Stimulated activated CD8-positive, alpha-beta memory T cell treated with anti-CD3 and anti-CD28 coated beads, Interleukin-4, amount 100 ng/mL, for 1 hour (primary cell): ENCODE results near the gene ZBTB39.
"Not testable (repeated sequence)": the region's sequence is repeated elsewhere in the genome, so short reads cannot be mapped to it uniquely, and the experiment has no call there.

Source experiments
- DNase-seq, 2 donors: peaks; one replicate each; pipeline ENCODE4 v3.0.0-alpha.2; 2020; ENCODE audit warnings: low read depth in 2 of 2, low spot score in 1 of 2

The ZBTB39 gene

DNA sequence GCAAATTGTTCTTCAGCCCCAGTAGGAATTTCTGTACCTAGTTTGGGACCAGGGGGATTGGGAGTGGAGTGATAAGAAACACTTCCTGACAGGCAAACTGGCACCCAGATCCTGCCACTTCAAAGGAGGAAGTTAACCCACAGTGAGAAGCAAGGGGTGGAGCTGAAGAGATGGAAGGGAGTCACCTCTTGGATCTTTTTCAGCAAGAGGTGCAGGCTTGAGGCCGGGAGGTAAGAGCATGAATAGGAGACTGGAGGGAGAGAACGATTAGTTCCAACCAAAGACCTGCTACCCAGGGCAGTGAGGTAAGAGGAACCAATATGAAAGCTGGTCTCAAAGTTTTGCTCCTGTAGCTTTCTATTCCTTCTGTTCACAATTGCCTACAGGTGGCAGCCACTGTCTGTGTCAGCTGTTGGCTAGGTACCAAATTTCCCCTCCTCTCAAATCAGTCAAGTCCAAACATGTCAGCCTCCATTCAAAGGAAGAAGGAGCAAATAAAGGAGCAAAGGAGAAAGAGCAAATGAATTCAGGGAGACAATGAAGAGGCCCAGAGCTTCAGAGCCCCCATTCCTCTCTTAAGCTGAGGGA is 24.9 kb upstream of the ZBTB39 start:
- DNase-seq: no peak

DNA sequence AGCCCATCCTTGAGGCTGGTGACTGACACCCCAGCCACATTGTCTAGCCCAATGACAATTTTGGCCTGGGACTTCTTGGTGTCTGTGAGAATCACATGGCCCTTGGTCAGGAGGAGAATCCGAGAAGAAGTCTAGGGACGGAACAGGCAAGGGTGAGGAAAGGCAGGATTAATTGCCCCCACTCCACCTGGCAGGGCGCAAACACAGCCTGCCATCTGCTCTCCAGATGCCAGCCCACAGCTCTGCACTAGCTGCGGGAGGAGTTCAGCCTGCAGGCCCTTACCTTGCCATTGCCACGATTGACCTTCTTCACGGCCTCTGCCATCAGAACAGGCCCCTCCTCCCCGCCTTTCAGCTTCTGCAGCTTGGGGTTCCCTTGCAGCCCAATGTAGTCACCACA is 23.1 kb upstream of the ZBTB39 start:
- DNase-seq: no peak

DNA sequence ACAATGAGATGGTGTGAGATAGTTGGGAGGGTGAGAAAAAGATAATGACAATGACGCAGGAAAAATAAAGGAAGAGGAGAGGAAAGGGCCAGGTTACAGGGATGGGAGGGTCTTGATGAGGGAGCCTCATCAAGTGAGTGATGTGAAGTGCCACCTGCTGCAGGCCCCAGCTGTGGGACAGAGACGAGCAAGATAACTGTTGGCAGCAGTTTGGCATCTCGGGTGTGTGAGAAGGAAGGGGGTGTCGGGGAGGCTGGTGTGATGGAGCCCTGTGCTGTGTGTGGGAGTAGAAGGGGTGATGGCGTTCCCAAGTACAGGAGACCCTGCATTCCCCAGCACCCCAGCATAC is 21.4 kb upstream of the ZBTB39 start:
- DNase-seq: no peak

DNA sequence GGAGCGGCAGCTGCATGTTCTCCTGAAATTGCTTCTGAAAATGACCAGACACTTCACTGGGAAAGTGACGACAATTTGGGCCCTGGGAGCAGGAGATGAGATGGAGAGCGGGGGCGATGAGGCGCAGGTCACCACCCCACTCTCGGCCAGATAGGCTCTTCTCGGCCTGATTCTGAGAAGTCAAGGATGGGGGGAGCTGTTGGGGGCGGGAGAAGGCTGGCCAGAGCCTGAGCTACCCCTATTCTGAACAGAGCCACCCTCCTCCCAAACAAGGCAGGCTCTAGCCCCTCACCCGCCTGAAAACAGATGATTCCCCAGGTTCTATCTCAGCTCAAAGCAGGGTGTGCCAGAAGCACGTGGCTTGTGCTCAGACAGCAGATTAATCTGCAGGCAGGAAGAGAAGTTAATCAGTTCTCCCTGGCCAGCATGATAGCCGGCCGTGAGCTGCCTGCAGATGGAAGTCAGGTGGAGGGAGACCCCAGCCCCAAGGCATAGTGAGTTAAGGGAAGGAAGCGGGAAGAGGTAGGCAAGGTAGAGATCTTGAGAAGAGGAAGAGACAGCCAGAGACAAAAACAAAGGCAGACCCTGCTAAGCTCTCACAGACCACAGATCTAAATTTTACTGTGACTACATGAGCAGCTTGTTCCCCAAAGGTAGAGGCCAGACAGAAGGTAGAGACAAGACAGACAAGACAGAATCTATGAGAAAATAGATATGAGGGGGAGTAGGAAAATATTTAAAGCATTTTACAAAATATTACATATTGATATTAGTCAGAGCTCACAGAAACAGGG is 20.9 kb upstream of the ZBTB39 start:
- no peak for DNase-seq

DNA sequence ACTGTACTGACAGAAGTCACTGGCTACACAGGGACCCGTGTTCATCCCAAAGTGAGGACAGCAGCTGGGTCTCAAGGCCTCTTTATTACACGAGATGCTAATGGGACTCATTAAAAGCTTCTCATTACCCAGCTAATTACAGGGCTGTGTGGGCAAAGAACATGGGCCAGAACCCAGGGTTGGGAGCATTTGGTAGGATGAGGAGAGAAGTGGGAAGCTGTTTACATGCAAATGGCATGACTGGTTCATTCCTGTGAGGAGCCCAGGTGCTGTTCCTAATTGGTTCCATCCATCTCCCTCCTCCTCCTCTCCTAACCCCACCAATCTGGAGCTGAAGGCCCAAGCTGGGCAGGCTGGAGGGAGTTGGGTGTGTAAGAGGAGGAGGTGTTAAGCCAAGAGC is 18.9 kb upstream of the ZBTB39 start:
- no peak for DNase-seq

DNA sequence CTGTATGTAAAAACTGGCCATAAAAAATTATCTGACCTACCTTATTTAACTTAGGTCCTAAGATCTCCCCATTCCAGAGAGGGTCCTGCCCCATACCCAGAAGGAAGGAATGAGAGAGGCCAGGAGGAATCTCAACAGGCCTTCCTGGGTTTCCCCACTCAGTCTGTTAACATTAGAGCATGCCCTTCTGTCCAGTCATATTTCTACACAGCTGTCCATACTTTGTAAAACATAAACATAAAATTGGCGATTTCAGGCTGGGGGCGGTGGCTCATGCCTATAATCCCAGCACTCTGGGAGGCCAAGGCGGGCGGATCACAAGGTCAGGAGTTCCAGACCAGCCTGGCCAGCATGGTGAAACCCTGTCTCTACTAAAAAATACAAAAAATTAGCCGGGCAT is 16.0 kb upstream of the ZBTB39 start:
- not testable (repeated sequence) for DNase-seq

DNA sequence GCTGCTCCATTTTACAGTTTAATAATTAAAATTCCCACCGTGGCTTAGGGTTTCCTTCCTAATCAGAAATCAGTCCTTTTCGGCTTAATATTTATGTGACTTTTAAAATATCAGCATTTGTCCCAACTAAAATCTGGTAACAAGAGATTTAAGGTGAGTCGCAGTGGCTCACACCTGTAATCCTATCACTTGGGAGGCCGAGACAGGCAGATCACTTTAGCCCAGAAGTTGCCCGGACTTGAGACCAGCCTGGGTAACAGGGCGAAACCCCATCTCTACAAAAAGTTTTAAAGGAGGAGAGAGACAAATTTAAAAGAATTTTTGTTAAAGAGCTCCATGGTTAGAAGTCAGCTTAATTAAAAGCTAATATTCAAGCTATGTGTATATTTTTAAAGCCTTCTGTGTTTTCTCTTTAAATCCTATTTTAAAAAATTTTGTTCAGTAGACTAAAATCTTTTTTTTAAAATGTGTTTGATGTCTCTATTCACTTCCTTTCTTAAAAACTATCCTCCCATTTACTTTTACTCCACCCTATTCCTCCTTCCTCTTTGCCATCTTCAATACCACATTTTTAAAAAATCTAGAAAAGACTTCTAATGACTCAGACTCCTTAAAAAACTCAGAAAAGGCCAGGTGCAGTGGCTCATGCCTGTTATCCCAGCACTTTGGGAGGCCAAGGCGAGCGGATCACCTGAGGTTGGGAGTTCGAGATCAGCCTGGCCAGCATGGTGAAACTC is 13.8 kb upstream of the ZBTB39 start:
- DNase-seq: no peak

DNA sequence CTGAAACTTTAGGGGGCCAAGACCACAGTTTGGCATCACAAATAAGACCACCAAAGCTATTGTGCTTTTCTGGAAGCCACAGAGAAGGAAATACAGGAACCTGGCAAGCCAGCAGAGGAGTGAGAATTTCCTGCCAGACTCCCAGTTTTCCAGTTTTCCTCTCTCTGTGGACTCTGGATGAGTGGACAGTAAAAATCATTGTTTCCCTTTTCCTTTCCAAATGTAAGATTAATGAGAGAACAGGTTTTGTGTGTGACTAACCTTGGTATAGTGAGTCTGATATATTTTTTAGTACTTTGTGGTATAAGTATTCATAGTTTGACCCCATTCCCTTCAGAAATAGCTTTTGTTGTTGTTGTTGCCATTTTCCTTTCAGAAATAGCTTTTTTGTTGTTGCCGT is 12.6 kb upstream of the ZBTB39 start:
- no peak for DNase-seq

DNA sequence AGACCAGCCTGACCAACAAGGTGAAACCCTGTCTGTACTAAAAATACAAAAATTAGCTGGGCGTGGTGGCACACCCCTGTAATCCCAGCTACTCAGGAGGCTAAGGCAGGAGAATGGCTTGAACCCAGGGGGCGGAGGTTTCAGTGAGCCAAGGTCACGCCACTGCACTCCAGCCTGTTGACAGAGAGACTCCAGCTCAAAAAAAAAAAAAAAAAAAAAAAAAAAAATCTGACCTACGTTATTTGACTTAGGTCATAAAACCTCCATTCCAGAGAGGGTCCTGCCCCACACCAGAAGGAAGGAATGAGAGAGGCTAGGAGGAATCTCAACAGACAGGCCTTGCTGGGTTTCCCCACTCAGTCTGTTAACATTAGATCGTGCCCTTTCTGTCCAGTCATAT is 12.0 kb upstream of the ZBTB39 start:
- not testable (repeated sequence) for DNase-seq

DNA sequence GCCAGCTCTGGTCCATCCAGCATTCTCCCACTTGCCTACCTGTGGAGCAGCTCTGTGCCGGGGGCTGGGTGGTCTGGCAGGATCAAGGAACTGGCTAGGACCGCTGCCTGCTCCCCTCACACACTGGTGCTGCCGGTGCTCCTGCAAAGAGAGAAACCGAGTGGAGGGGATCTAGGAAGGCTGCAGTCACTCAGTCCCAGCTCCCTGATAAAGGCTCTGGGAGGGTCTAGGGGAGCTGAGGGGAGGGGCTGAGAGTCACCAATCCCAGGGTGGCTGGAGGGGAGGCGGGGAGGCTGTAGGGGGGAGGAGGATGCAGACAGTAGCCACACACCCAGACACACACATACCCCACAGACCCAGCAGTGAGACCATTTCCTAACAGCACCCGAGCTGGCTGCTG is 10.0 kb upstream of the ZBTB39 start, which contains the start of gene TAC3:
TAC3 (minus strand) TSS at position 182 of the 400 bp plus-strand sequence. CDS start 732 bp downstream, outside the sequence.
- no peak for DNase-seq

DNA sequence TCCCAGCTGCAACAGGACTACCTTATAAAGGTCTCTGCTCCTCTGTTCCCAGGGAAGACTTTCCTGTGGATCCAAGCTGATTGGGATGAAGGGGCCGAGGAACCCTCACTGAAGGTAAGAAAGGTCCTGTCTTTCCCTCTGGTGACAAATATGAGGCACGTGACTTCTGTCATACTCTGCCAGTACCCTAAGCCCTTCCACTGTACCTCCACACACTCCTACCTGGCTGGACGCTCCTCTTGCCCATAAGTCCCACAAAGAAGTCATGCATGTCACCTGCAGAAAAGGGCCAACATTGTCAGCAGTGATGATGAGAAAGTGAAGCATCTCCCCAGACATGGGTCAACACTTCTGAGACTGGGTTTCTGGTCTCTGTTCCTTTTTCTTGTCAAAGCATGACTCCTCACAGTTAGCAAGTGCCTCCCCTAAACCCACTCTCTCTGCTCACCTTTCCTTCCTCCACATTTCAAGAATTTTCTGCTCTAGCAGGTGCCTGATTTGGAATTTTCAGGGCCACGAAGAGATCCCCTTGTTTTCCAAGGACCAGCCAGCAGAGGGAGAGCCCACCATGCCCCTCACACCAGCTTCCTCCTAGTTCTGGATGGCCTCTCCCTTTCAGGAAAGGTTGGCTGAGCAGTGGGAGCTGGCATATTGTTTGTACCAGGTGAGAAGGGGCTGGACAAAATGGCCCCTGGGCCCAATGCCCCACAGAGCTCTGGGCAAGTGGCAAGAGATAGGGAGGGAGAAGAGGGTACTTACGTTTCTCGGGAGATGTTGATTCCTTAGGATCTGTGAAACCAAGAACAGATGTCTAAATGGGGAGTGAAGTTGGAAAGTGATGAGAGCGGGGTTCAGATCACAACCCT is 6.5 kb upstream of the ZBTB39 start:
- no peak for DNase-seq

DNA sequence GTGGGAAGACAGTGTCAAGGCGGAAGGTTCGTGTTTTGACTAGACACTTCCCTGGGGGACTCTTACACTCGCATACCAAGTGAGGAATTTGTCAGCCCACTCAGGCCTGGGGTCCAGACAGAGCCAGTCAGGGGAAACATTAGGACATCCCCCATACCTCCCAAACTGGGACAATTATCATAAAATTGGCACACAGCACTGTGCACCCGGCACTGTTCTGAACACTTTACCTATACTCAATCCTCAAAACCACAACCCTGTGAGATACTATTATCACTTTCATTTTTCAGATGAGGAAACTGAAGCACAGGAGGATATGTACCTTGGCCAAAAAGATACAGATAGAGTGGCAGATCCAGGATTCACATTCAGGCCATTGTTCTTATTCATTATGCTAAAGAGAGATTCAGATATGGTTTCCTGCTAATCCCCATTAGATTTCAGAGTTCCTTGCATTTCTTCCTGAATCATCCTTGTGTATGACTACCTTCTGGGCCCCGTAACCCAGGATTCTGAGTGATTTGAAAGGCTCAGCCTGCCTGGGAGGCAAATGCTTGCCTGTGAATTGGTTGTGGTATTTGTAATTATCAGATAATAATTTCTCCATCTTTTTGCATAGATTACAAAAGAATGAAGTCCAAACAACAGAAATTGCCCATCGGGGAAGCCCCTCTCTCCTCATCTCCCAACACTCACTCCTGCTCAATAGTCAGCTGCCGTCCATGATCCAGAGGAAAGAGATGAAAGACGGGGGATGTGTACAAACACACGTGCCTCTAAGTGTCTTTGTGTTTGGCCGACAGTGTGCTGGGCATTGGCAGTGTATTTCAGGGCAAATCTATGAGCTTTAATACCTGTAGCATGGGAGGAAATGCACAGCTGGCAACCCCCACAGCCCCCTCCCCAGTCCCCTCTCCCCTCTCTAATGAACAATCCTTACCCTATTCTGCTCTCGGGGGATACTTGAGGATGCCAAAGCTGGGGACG is 5.4 kb upstream of the ZBTB39 start:
- no peak for DNase-seq

DNA sequence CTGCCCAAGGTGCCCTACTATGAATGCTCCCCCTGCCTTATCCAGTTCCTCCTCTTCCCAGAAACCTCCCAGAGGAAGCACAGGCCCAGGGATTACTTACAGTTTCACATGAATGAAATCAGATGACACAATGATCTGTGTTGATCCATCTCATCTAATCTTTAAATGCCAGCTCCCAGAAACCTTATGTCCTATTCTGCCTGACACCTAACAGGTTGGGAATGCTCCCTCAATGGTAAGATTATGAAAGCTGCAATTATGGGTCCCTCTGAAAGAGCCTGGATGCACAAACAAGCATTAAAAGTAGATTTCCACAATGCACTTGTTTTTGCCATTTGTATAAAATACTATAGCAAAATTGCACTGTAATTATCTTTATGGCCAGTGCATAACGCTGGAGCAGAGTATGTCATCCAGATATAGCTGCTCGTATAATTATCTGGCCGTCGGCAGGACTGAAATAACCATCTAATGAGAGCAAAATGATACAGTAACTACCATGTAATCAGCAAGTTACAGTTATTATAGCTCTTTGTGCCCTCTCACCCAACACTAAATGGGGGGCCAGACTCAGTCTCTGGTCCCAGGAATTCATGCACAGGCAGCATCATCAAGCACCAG is 4.4 kb upstream of the ZBTB39 start:
- no peak for DNase-seq

DNA sequence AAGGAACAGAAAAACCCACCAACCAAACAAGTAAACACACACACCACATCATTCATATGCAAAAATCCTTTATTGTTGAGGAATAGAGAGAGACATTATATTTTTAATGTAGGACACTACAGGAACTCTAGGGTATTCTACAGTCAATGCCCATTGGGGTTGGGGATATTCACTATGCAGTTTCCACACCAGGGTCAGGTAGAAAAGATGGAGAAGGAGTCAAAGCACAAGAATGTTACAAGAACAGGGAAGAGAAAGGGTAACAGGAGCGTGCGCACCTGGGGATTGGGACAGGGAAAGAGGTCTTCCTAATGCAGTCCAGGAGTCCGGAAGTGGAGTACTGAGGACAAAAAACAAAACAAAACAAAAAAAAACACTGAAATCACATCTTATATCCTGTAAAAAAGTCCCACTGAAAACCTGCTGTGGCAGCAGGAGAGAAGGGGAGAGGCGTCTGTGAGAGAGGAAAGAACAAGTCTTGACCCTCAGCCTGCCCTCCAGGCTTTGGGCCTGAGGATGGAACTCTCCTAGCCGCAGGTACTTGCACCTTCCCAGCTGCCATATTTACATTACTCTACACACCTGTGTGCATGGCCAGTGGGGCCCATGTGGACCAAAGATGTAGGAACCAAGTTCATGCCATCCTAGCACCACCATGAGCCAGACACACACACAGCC is 3.7 kb upstream of the ZBTB39 start:
- DNase-seq: no peak

DNA sequence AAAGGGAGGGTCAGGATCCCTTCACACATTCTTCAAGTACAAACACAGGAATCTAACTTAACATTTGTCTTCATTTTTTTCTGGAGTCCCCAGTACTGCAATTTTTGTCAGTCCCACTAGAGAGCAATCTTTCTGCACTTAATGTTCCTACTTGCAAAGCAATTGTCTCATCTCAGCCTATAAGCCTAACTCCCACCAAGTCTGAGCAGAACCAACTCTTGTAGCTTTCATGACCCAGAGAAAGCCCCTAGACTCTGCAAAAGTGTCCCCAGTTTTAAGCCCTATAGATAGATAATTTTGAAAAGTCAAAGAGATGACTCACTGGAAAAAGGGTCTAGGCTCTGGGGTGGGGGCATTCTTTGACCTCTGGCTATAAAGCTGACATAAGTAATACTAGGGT is 1.8 kb upstream of the ZBTB39 start:
- no peak for DNase-seq

DNA sequence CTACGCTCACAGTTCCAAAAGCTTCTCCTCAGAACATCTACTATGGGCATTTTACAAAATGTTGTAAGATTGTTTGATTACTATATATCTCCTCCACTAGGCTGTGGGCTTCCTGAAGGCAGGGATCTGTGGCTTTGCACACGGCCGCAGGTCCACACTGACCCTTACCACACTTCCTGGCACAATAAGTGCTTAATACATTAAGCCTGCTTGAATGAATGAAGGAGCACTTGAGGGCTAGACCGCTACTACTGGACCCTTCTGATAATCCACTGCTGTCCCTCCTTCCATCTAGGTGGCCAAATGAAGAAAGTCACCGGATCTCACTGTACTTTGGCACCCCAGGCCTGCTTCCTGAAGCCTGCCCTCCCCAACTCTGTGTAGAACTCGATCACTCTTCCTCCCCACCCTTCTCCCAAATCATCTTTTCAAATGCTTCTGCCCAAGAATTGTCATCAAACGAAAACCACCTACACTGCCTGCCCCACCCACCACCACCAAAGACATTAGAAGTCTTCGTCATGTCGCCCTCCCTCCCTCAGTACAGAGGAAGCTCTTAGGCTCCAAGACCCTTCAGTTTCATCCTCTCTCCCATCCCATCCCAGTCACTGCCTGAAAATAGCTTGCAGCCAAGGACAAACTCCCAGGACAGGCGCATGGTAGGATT is 596 bp upstream of the ZBTB39 start:
- DNase-seq: no peak

DNA sequence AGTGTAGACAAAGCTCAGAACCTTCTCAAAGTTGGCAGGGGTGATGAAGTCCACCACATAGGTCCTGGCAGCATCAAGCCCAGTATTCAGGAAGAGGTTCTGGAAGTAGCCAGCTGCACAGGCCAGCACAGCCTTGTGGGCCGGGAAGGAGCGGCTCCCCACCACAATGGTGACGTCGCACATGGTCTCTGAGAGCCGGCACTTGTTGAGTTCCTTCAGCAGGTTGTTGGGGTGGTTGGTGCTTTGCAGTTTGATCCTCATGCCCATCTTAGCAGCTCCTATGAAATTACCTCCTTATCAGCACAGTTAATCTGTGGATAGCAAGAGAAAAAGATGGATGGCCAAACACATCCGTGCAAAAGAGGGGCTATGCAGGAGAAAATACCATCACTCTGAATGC is 1.7 kb downstream of the ZBTB39 start:
- no peak for DNase-seq

DNA sequence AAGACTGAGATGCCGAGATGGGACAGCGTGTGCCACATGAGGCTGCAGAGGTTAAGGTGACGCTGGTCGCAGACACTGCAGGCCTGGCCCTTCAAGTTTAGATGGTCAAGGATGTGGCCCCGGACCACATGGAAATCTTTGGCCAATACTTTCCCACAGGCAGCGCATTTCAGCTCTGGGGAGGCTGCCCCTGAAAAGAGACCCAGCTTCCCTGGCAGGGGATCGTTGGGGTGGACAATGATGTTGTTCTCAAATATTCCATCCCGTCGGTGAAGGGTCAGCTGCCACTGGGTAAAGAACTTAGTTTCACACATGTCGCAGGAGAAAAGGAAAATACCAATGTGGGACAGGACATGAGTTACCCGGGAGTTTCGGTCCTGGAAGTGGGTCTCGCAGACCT is 3.0 kb downstream of the ZBTB39 start:
- DNase-seq: no peak
